Tibial nerve (tissue), 3 donors: ENCODE data around the gene DISP2.

Source experiments
- CTCF ChIP-seq, 5 experiments: fragments of 200-600 bp in 3 of 5; fragments of 450-650 bp in 2 of 5; sonication (generic) in 3 of 5; IDR thresholded peaks; one replicate each; pipeline ENCODE4 v1.5.1; 2016 to 2019; ENCODE audit warnings: antibody characterized with exemption in 5 of 5, mild to moderate bottlenecking in 3 of 5, moderate library complexity in 2 of 5
- POLR2A ChIP-seq, 2 donors: fragments of 450-650 bp; IDR thresholded peaks; one replicate each; pipeline ENCODE4 v1.6.1; 2017; ENCODE audit warnings: antibody characterized with exemption in 2 of 2, mild to moderate bottlenecking in 2 of 2, moderate library complexity in 2 of 2

- TF ChIP-seq CTCF (IDR thresholded peaks at IDR 0.05): no peak
- no peak for TF ChIP-seq POLR2A (IDR thresholded peaks at IDR 0.05)
Measured at GRCh38 chr15:40367371-40367685, 9.3 kb downstream of the DISP2 start.
